Suprapubic skin (tissue), 4 donors: ENCODE results near the gene SLC25A25.

Source experiments
- EP300 ChIP-seq: sonication (generic); formaldehyde crosslinking; IDR thresholded peaks from one replicate; pipeline ENCODE4 v1.6.1; 2017; ENCODE audit warnings: antibody characterized with exemption
- POLR2A ChIP-seq, 2 donors: fragments of 450-650 bp; IDR thresholded peaks; one replicate each; pipeline ENCODE4 v1.6.1; 2017; ENCODE audit warnings: antibody characterized with exemption in 2 of 2, mild to moderate bottlenecking in 2 of 2, moderate library complexity in 2 of 2
- POLR2AphosphoS5 ChIP-seq, 3 donors: sonication (generic); formaldehyde crosslinking; IDR thresholded peaks; one replicate each; pipeline ENCODE4 v1.6.1; 2017; ENCODE audit warnings: antibody characterized with exemption in 3 of 3
- TF ChIP-seq, protein P1 (sequence below), 2 donors: fragments of 200-600 bp in 1 of 2; fragments of 450-650 bp in 1 of 2; sonication (generic) in 1 of 2; IDR thresholded peaks; one replicate each; pipeline ENCODE4 v1.5.1; 2016 to 2019; ENCODE audit warnings: antibody characterized with exemption in 2 of 2, mild to moderate bottlenecking in 1 of 2, moderate library complexity in 1 of 2

DNA sequence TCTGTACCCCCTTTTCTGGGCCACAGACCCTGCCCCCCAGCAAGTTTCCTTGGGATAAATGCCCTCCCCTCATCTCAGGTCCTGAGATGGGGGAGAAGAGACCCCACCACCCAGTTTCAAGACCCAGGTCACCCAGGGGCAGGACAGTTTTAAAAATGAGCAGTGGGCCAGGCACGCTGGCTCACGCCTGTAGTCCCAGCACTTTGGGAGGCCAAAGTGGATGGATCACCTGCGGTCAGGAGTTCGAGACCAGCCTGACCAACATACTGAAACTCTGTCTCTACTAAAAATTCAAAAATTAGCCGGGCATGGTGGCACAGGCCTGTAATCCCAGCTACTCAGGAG is 53.4 kb downstream of the SLC25A25 start:
- TF ChIP-seq, protein P1, sequence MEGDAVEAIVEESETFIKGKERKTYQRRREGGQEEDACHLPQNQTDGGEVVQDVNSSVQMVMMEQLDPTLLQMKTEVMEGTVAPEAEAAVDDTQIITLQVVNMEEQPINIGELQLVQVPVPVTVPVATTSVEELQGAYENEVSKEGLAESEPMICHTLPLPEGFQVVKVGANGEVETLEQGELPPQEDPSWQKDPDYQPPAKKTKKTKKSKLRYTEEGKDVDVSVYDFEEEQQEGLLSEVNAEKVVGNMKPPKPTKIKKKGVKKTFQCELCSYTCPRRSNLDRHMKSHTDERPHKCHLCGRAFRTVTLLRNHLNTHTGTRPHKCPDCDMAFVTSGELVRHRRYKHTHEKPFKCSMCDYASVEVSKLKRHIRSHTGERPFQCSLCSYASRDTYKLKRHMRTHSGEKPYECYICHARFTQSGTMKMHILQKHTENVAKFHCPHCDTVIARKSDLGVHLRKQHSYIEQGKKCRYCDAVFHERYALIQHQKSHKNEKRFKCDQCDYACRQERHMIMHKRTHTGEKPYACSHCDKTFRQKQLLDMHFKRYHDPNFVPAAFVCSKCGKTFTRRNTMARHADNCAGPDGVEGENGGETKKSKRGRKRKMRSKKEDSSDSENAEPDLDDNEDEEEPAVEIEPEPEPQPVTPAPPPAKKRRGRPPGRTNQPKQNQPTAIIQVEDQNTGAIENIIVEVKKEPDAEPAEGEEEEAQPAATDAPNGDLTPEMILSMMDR (IDR thresholded peaks at IDR 0.05): no peak
- TF ChIP-seq POLR2AphosphoS5 (IDR thresholded peaks at IDR 0.05): no peak
- TF ChIP-seq POLR2A (IDR thresholded peaks at IDR 0.05): no peak
- TF ChIP-seq EP300: no peak
